Fibroblast of mammary gland (primary cell): ENCODE measurements around the gene ACSL1.
A peak's percentile ranks its signal among the peaks of the same experiment; 100 is the strongest.

Experiments
- DNase-seq: peaks from one replicate; pipeline ENCODE4 v3.0.0-alpha.2; 2010; ENCODE audit warnings: low read depth
- H3K4me3 ChIP-seq: 2 replicates; pipeline ENCODE4 v1.5.1; 2011; ENCODE audit warnings: low read depth, mild to moderate bottlenecking, low read length, moderate library complexity; ENCODE audit not compliant: control insufficient read depth
- TF ChIP-seq, protein P1 (sequence below): conservative IDR thresholded peaks from 2 replicates; pipeline ENCODE4 v1.5.1; 2011; ENCODE audit warnings: low read depth, low read length, inconsistent platforms; ENCODE audit not compliant: control insufficient read depth, insufficient read depth

ACSL1 gene

DNA sequence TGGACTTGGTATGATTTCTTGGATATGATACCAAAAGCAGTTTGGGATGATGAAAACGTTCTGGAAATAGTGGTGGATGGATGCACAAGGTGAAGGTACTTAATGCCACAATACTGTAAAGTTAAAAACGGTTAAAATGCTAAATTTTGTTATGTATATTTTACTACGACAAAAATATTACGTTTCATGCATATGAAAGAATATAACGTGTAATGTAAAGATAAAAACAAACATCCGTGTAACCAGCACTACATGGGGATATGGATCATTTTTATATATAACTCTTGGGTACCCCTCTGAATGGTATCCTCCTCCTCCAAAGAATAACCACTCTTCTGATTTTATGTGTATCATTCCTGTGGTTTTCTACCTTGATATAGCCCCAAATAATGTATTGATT, 91.0 kb downstream of the ACSL1 start:
- H3K4me3 ChIP-seq = peak overlapping the region; percentile 80
- no peak for DNase-seq
- TF ChIP-seq, protein P1, sequence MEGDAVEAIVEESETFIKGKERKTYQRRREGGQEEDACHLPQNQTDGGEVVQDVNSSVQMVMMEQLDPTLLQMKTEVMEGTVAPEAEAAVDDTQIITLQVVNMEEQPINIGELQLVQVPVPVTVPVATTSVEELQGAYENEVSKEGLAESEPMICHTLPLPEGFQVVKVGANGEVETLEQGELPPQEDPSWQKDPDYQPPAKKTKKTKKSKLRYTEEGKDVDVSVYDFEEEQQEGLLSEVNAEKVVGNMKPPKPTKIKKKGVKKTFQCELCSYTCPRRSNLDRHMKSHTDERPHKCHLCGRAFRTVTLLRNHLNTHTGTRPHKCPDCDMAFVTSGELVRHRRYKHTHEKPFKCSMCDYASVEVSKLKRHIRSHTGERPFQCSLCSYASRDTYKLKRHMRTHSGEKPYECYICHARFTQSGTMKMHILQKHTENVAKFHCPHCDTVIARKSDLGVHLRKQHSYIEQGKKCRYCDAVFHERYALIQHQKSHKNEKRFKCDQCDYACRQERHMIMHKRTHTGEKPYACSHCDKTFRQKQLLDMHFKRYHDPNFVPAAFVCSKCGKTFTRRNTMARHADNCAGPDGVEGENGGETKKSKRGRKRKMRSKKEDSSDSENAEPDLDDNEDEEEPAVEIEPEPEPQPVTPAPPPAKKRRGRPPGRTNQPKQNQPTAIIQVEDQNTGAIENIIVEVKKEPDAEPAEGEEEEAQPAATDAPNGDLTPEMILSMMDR = no peak

DNA sequence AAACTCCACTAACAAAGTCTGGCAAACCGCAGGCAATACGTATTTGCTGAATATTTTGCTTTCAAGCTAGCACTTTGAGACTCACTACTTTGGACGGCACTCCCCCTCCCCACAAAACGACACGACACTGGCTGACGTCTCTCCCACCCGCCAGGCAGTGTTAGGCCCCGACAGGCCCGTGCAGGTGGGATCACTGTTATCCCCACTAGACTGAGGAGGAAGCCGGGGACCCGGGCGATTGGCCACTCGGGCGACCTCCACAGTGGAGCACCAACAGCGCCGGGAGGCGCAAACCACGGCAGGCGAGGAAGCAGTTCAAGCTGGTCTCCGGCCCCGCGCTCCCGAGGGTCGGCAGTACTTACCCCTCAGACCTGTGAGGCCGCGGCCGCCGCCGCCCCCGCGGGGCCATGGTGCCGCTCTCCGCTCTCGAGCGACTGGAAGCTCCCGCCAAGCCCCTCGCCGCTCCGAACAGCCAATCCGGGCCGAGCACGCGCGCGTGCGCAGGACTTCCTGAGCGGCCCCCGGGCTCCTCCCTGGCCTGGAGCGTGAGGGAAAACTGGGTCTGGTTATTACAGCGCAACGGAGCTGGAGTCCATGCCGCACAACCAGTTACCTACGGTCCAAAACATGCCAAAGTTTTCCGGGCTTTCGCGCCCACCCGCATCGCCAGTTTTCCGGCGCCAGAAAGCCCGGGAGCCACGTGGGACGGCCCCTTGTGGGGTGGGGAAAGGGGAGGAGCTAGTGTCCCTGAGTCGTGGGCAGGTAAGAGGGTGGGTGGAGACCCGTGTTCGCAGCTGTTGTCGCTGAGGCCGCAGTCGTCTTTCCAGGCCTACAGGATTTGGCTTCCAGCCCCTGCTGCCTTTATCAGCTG, 91.9 kb downstream of the ACSL1 start, which contains the start of gene CENPU:
Gene CENPU, minus strand, starts transcription at position 443 of the 871 bp plus-strand sequence. Its CDS starts 34 bp downstream, at position 409.
- TF ChIP-seq, protein P1 = no peak
- peak within 1 kb of the TSS; percentile 80 for H3K4me3 ChIP-seq
- peak; percentile 98 for DNase-seq

DNA sequence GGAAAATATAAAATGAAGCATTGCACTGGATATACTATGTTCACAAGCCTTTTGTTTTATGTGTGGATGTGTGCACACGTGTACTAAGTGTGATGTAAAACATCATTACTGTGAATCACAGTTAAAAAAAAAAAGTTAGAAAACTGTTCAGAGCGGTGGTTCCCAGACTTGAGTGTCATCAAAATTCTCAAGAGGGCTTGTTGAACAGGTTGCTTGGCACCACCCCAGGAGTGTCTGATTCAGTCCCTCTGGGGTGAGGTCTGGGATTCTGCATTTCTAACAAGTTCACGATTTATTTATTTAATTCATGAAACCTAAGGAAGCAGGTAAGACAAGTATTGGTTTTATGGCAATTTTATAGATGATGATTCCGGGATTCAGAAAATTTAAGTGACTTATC, 93.6 kb downstream of the ACSL1 start:
- DNase-seq = peak; percentile 74
- TF ChIP-seq, protein P1 = no peak
- H3K4me3 ChIP-seq = no peak overlapping the region

GRCh38 chr4:184731056-184731455, 94.7 kb downstream of the ACSL1 start:
- TF ChIP-seq, protein P1 = no peak
- no peak overlapping the region for H3K4me3 ChIP-seq
- no peak for DNase-seq

DNA sequence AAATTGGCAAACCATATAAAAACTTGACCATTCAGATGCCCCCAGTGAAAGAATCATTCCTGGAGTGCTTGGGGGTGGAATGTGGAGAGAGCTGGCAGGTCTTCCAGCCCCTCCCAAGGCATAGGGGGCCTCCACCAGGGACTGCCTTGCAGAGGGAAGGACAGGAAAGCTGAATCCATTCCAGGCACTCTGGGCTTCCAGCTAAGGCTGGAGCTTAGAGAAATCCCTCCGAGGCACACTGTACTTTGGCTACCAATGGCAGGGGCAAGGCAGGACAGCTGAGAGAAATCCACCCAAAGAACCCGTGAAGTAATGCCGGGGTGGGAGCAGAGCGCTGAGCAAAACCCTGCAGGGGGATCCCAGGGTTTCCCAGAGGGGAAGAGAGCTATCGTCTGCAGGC, 95.8 kb downstream of the ACSL1 start:
- no peak for DNase-seq
- no peak overlapping the region for H3K4me3 ChIP-seq
- TF ChIP-seq, protein P1 = no peak

DNA sequence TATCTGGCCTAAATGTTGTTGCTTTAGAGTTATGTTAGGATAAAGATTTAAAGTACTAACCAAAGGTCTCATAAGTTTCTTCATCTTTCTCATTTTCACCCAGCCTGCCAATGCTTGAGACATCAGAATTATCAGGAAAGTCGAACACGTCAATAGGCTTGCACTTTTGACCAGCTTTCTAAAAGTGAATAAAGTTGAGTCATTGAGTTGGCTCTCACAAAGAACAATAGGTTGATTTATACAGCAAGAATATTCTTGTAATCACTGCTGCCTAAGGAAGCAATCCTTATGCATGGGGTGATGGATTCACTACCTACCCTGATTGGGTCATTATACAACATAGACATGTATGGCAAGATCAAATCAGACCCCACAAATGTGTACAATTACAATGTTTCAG, 96.9 kb downstream of the ACSL1 start:
- TF ChIP-seq, protein P1 = no peak
- H3K4me3 ChIP-seq = no peak overlapping the region
- DNase-seq = peak; percentile 26
